GM12864 (cell line): ENCODE data around the gene SMARCA2.

ENCODE experiments used
- DNase-seq: peaks from one replicate; pipeline ENCODE4 v3.0.0-alpha.2; 2011; ENCODE audit warnings: low read depth
- H3K4me3 ChIP-seq: 2 replicates; pipeline ENCODE4 v1.5.1; 2011; ENCODE audit warnings: mild to moderate bottlenecking, low read depth, low read length, control low read depth
- TF ChIP-seq, protein P1 (sequence below): IDR thresholded peaks from 2 replicates; pipeline ENCODE4 v1.5.1; 2011; ENCODE audit warnings: low read depth, mild to moderate bottlenecking, moderate library complexity, low read length, control low read depth, inconsistent platforms; ENCODE audit errors: missing control alignments

SMARCA2 gene

DNA sequence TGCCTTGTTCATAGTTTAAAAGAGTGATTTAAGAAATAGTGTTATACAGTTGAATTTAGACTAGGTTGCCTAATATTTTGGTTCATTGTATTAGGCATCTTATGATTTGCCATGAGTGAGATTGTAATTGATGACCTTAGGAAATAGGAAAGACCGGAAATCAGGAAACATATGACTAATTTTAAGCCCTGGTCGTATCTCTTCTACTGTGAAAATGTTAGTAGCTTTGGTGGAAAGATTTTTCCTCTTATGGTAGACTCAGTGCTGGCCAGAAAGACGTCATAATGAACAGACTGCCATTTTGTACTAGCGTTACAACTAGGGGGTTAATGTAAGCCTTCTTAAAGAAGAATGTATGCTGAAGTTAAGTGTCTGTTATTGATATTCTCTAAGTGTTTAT, 21.7 kb downstream of the SMARCA2 start:
- TF ChIP-seq, protein P1, sequence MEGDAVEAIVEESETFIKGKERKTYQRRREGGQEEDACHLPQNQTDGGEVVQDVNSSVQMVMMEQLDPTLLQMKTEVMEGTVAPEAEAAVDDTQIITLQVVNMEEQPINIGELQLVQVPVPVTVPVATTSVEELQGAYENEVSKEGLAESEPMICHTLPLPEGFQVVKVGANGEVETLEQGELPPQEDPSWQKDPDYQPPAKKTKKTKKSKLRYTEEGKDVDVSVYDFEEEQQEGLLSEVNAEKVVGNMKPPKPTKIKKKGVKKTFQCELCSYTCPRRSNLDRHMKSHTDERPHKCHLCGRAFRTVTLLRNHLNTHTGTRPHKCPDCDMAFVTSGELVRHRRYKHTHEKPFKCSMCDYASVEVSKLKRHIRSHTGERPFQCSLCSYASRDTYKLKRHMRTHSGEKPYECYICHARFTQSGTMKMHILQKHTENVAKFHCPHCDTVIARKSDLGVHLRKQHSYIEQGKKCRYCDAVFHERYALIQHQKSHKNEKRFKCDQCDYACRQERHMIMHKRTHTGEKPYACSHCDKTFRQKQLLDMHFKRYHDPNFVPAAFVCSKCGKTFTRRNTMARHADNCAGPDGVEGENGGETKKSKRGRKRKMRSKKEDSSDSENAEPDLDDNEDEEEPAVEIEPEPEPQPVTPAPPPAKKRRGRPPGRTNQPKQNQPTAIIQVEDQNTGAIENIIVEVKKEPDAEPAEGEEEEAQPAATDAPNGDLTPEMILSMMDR = no peak
- no peak for DNase-seq
- H3K4me3 ChIP-seq = no peak overlapping the region

DNA sequence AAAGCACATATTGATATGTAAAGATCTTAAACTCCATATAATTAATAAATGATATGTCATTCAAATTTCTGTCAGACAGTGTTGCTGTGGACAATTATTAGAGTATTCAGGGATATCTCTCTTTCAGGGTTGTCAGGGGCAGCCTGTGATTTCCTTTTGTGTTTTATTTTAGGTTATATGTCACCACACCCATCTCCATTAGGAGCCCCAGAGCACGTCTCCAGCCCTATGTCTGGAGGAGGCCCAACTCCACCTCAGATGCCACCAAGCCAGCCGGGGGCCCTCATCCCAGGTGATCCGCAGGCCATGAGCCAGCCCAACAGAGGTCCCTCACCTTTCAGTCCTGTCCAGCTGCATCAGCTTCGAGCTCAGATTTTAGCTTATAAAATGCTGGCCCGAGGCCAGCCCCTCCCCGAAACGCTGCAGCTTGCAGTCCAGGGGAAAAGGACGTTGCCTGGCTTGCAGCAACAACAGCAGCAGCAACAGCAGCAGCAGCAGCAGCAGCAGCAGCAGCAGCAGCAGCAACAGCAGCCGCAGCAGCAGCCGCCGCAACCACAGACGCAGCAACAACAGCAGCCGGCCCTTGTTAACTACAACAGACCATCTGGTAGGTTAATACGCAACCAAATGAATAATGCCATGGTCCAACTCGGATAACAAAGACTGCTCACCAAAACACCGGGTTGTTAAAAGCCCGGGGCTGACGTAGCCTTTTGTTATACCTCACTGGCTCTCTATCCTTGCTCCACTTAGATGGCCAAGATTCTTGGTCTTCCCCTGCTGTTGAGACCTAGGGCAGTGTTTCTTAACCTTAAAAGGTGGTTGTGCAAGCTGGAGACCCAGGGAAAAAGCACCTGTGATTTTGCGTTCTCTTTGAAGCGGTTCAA, 24.4 kb downstream of the SMARCA2 start:
- no peak for DNase-seq
- TF ChIP-seq, protein P1 = no peak
- H3K4me3 ChIP-seq = no peak overlapping the region

- TF ChIP-seq, protein P1 = no peak
- DNase-seq = no peak
- H3K4me3 ChIP-seq = no peak overlapping the region
Observed at GRCh38 chr9:2040828-2041227, 25.7 kb downstream of the SMARCA2 start.

GRCh38 chr9:2041736-2042135, 26.6 kb downstream of the SMARCA2 start:
- TF ChIP-seq, protein P1 = no peak
- no peak overlapping the region for H3K4me3 ChIP-seq
- DNase-seq = no peak

- DNase-seq = no peak
- no peak overlapping the region; the same call in 1 of the 2 replicates for H3K4me3 ChIP-seq
Observed at GRCh38 chr9:2043243-2043642, 28.1 kb downstream of the SMARCA2 start.

GRCh38 chr9:2043881-2044462, 28.8 kb downstream of the SMARCA2 start:
- DNase-seq = no peak
- no peak overlapping the region for H3K4me3 ChIP-seq
- TF ChIP-seq, protein P1 = no peak

More at GRCh38 chr9:2043243-2043642, 28.1 kb downstream of the SMARCA2 start:
- TF ChIP-seq, protein P1 = no peak

- TF ChIP-seq, protein P1 = no peak
- DNase-seq = no peak
- no peak overlapping the region for H3K4me3 ChIP-seq
Observed at GRCh38 chr9:2047144-2047671, 32.1 kb downstream of the SMARCA2 start.
